OCI-LY7 (cell line): ENCODE data around the gene NME7.

Source experiments
- CTCF ChIP-seq: fragments of 200-600 bp; sonication (generic); conservative IDR thresholded peaks from 2 replicates; pipeline ENCODE4 v1.5.1; 2014; ENCODE audit warnings: mild to moderate bottlenecking, antibody characterized with exemption, low read length, moderate library complexity, mixed read lengths
- EZH2phosphoT487 ChIP-seq: fragments of 200-600 bp; sonication (generic); IDR thresholded peaks from 2 replicates; pipeline ENCODE4 v1.6.1; 2018; ENCODE audit warnings: low read depth, borderline replicate concordance, mild to moderate bottlenecking, mixed run types, antibody characterized with exemption, low read length, moderate library complexity, mixed read lengths

GRCh38 chr1:169196581-169196980 lies 171.0 kb downstream of the NME7 start:
- no peak for TF ChIP-seq EZH2phosphoT487
- no peak for TF ChIP-seq CTCF
